ENCODE data around the gene PNPLA6.

GRCh38 chr19:7489609-7490044, 45.9 kb upstream of the PNPLA6 start:
- no peak for TF ChIP-seq EZH2phosphoT487 (IDR thresholded peaks at IDR 0.05; ENCODE audit: borderline replicate concordance, low read length)
- TF ChIP-seq, protein P1, sequence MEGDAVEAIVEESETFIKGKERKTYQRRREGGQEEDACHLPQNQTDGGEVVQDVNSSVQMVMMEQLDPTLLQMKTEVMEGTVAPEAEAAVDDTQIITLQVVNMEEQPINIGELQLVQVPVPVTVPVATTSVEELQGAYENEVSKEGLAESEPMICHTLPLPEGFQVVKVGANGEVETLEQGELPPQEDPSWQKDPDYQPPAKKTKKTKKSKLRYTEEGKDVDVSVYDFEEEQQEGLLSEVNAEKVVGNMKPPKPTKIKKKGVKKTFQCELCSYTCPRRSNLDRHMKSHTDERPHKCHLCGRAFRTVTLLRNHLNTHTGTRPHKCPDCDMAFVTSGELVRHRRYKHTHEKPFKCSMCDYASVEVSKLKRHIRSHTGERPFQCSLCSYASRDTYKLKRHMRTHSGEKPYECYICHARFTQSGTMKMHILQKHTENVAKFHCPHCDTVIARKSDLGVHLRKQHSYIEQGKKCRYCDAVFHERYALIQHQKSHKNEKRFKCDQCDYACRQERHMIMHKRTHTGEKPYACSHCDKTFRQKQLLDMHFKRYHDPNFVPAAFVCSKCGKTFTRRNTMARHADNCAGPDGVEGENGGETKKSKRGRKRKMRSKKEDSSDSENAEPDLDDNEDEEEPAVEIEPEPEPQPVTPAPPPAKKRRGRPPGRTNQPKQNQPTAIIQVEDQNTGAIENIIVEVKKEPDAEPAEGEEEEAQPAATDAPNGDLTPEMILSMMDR (IDR thresholded peaks at IDR 0.05; ENCODE audit: low read depth, low read length, poor library complexity, severe bottlenecking): no peak
